A673 (cell line): ENCODE data around the gene SYNGR3. TPM values are rescaled to one million over a fixed set of nuclear protein-coding genes. Genes with fewer than 3 reads are reported as not detected.

Experiments used
- BruUV-seq: library from RNA; stranded (reverse); fragments of 400-500 nt; replicated peaks from 2 replicates; lab custom pipeline; 2021; lab: Mats Ljungman, UMichigan
- CTCF ChIA-PET: fragments of 300-600 bp; sonication (Branson Sonifier 250); formaldehyde crosslinking; loops from one replicate; lab custom pipeline; 2022; ENCODE audit warnings: antibody characterized with exemption; lab: Charles Lee
- POLR2A ChIA-PET: fragments of 300-600 bp; sonication (Branson Sonifier 250); formaldehyde crosslinking; loops from one replicate; lab custom pipeline; 2022; ENCODE audit warnings: antibody characterized with exemption; ENCODE audit not compliant: low non-redundant PET; lab: Charles Lee
- DNase-seq: peaks from one replicate; pipeline ENCODE4 v3.0.0-alpha.2; 2015; ENCODE audit warnings: low spot score
- H3K27ac ChIP-seq: fragments of 200-600 bp; sonication (generic); 2 replicates; pipeline ENCODE4 v1.5.1; 2016; ENCODE audit warnings: mixed run types, low read depth, mild to moderate bottlenecking, mixed read lengths, antibody characterized with exemption, low read length; ENCODE audit not compliant: poor library complexity, severe bottlenecking
- H3K27me3 ChIP-seq: fragments of 200-600 bp; sonication (generic); replicated peaks from 2 replicates; pipeline ENCODE4 v1.6.1; 2017; ENCODE audit warnings: mixed run types, low read depth, mild to moderate bottlenecking, mixed read lengths, antibody characterized with exemption, low read length; ENCODE audit not compliant: insufficient read depth, poor library complexity
- H3K36me3 ChIP-seq: fragments of 200-600 bp; sonication (generic); 2 replicates; pipeline ENCODE4 v1.6.1; 2016; ENCODE audit warnings: mixed run types, mild to moderate bottlenecking, mixed read lengths, antibody characterized with exemption, low read length; ENCODE audit not compliant: insufficient read depth, poor library complexity, severe bottlenecking
- H3K4me1 ChIP-seq: fragments of 200-600 bp; sonication (generic); 2 replicates; pipeline ENCODE4 v1.6.1; 2017; ENCODE audit warnings: mixed run types, mild to moderate bottlenecking, mixed read lengths, antibody characterized with exemption, low read length; ENCODE audit not compliant: insufficient read depth, poor library complexity, severe bottlenecking
- H3K4me3 ChIP-seq: fragments of 200-600 bp; sonication (generic); 2 replicates; pipeline ENCODE4 v1.5.1; 2016; ENCODE audit warnings: low read depth, mixed run types, mild to moderate bottlenecking, mixed read lengths, low read length; ENCODE audit not compliant: poor library complexity, severe bottlenecking
- H3K9me3 ChIP-seq: fragments of 200-600 bp; sonication (generic); 2 replicates; pipeline ENCODE4 v1.6.1; 2016; ENCODE audit warnings: mixed run types, low read depth, mild to moderate bottlenecking, mixed read lengths, antibody characterized with exemption, low read length; ENCODE audit not compliant: poor library complexity, severe bottlenecking
- EZH2 ChIP-seq: fragments of 200-600 bp; sonication (generic); IDR thresholded peaks from 2 replicates; pipeline ENCODE4 v1.6.1; 2017; ENCODE audit warnings: borderline replicate concordance, low read depth, mild to moderate bottlenecking, mixed read lengths, antibody characterized with exemption, low read length; ENCODE audit not compliant: poor library complexity, severe bottlenecking
- intact Hi-C: fragments of 100-400 bp; cut with micrococcal nuclease; formaldehyde crosslinking; loops from one replicate; pipeline ENCODE4 v1.10.0; 2022; ENCODE audit not compliant: unreplicated experiment
- total RNA-seq: library from RNA; stranded (reverse); gene quantifications from 2 replicates; pipeline ENCODE4 v1.2.3, GENCODE V29; 2021
- TF ChIP-seq, protein P1 (sequence below): fragments of 300-800, 200-600 bp; sonication (generic); conservative IDR thresholded peaks from 2 replicates; pipeline ENCODE4 v1.5.1; 2017; ENCODE audit warnings: low read depth, mild to moderate bottlenecking, antibody characterized with exemption, low read length, moderate library complexity, mixed read lengths

Gene SYNGR3
- total RNA-seq, 1 experiment from 2014 or later, result 1.4 TPM

- Histone ChIP-seq H3K36me3 (no peaks in the 10 kb centered on the region), H3K27ac (no peak overlapping the region), H3K4me3 (no peak overlapping the region), H3K4me1 (peaks cover 10% of the 10 kb centered on the region), H3K9me3 (no peaks in the 10 kb centered on the region), H3K27me3 (no peaks in the 10 kb centered on the region)
- no peak for DNase-seq
- ChIA-PET CTCF (interaction anchor here (1.2 kb wide), 1 partner anchor 127 kb away, joined by 3 read pairs; no protein-coding TSS in a partner anchor), POLR2A (no interaction called here)
- no TSS peak for BruUV-seq
- intact Hi-C loops, result no loop called here
- TF ChIP-seq, protein P1, sequence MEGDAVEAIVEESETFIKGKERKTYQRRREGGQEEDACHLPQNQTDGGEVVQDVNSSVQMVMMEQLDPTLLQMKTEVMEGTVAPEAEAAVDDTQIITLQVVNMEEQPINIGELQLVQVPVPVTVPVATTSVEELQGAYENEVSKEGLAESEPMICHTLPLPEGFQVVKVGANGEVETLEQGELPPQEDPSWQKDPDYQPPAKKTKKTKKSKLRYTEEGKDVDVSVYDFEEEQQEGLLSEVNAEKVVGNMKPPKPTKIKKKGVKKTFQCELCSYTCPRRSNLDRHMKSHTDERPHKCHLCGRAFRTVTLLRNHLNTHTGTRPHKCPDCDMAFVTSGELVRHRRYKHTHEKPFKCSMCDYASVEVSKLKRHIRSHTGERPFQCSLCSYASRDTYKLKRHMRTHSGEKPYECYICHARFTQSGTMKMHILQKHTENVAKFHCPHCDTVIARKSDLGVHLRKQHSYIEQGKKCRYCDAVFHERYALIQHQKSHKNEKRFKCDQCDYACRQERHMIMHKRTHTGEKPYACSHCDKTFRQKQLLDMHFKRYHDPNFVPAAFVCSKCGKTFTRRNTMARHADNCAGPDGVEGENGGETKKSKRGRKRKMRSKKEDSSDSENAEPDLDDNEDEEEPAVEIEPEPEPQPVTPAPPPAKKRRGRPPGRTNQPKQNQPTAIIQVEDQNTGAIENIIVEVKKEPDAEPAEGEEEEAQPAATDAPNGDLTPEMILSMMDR, result no peak
- no peak for TF ChIP-seq EZH2
Observed at GRCh38 chr16:2013527-2013926, 23.8 kb downstream of the SYNGR3 start.

- intact Hi-C loops, result no loop called here
- no peak for TF ChIP-seq EZH2
- TF ChIP-seq, protein P1, result no peak
- Histone ChIP-seq H3K27me3 (no peaks in the 10 kb centered on the region), H3K36me3 (no peaks in the 10 kb centered on the region), H3K9me3 (no peaks in the 10 kb centered on the region), H3K4me1 (peaks cover 5% of the 10 kb centered on the region), H3K27ac (peak overlapping the region; percentile 25), H3K4me3 (no peak overlapping the region)
- ChIA-PET POLR2A (interaction anchor here (0.6 kb wide), 1 partner anchor 140 kb away, joined by 3 read pairs; the partner anchor contains the start of gene TRAF7), CTCF (no interaction called here)
- no TSS peak for BruUV-seq
- DNase-seq, result no peak
Observed at GRCh38 chr16:2015117-2015946, 25.6 kb downstream of the SYNGR3 start.

GRCh38 chr16:2015947-2016208 is 26.1 kb downstream of the SYNGR3 start:
- Histone ChIP-seq H3K9me3 (no peaks in the 10 kb centered on the region), H3K36me3 (no peaks in the 10 kb centered on the region), H3K4me3 (no peak overlapping the region), H3K27me3 (no peaks in the 10 kb centered on the region), H3K27ac (peak overlapping the region; percentile 25), H3K4me1 (peaks cover under 1% of the 10 kb centered on the region)
- ChIA-PET POLR2A (no interaction called here), CTCF (interaction anchor here (0.6 to 1.4 kb wide), 4 partner anchors 12 to 252 kb away, joined by 3 to 11 read pairs (median 3); partner anchors contain the start of gene ECI1)
- no TSS peak for BruUV-seq
- TF ChIP-seq EZH2, result no peak
- TF ChIP-seq, protein P1, result no peak
- intact Hi-C loops, result no loop called here
- DNase-seq, result no peak
